ENCODE measurements around the gene SECTM1. TPM values are rescaled to one million over a fixed set of nuclear protein-coding genes. Genes with fewer than 3 reads are reported as not detected.

SECTM1 gene
- total RNA-seq, 2 donors from 2014 or later = not detected

- Mint-ChIP-seq H3K36me3 (ENCODE audit: low read depth) (no peaks in the 10 kb centered on the region), H3K4me3 (peak overlapping the region; percentile 59), H3K4me1 (peaks cover 16% of the 10 kb centered on the region), H3K27ac (no peak overlapping the region), H3K9me3 (peaks cover 14% of the 10 kb centered on the region), H3K27me3 (ENCODE audit: insufficient read depth) (peaks cover 28% of the 10 kb centered on the region)
- peak; percentile 46 for DNase-seq
- no peak for TF ChIP-seq CTCF (conservative IDR thresholded peaks at IDR 0.05)
- Histone ChIP-seq H3K9ac (ENCODE audit: extremely low read depth, low read length, poor library complexity, severe bottlenecking) (peak overlapping the region; percentile 66), H3K27ac (ENCODE audit: low read depth, low read length) (no peak overlapping the region), H3K4me3 (ENCODE audit: low read length) (peak overlapping the region; percentile 85), H3K27me3 (ENCODE audit: control insufficient read depth, insufficient read depth, low read length, poor library complexity, severe bottlenecking) (no peaks in the 10 kb centered on the region), H3K4me1 (ENCODE audit: control insufficient read depth, insufficient read depth, low read length) (no peaks in the 10 kb centered on the region), H3K36me3 (ENCODE audit: control insufficient read depth, insufficient read depth, low read length) (no peaks in the 10 kb centered on the region), H3K9me3 (ENCODE audit: control insufficient read depth, low read length) (peaks cover 9% of the 10 kb centered on the region)
- 92 to 93% methylated on average over 15 to 19 of the region's 19 CpGs for WGBS, 2 experiments (ENCODE audit: insufficient coverage in 1 of 2, insufficient read length in 1 of 2)
These were observed 41.9 kb downstream of the SECTM1 start for GRCh38 chr17:82291582-82292250.

GRCh38 chr17:82287868-82288801 lies 45.4 kb downstream of the SECTM1 start:
- no peak overlapping the region for H3K4me3 Mint-ChIP-seq
- no peak for DNase-seq
- no peaks in the 10 kb centered on the region for H3K36me3 Mint-ChIP-seq (ENCODE audit: low read depth)
- H3K27me3 Mint-ChIP-seq (ENCODE audit: insufficient read depth) = peaks cover 23% of the 10 kb centered on the region
- 89 to 93% methylated on average over 15 to 19 of the region's 19 CpGs for WGBS, 2 experiments (ENCODE audit: insufficient coverage in 1 of 2, insufficient read length in 1 of 2)
- no peak overlapping the region for H3K27ac ChIP-seq (ENCODE audit: low read depth, low read length)
- peaks cover 9% of the 10 kb centered on the region for H3K9me3 ChIP-seq (ENCODE audit: control insufficient read depth, low read length)
- no peak overlapping the region for H3K9ac ChIP-seq (ENCODE audit: extremely low read depth, low read length, poor library complexity, severe bottlenecking)
- H3K36me3 ChIP-seq (ENCODE audit: control insufficient read depth, insufficient read depth, low read length) = no peaks in the 10 kb centered on the region
- peaks cover 8% of the 10 kb centered on the region for H3K4me1 Mint-ChIP-seq
- H3K9me3 Mint-ChIP-seq = peaks cover 15% of the 10 kb centered on the region
- no peak overlapping the region for H3K4me3 ChIP-seq (ENCODE audit: low read length)
- no peaks in the 10 kb centered on the region for H3K4me1 ChIP-seq (ENCODE audit: control insufficient read depth, insufficient read depth, low read length)
- no peaks in the 10 kb centered on the region for H3K27me3 ChIP-seq (ENCODE audit: control insufficient read depth, insufficient read depth, low read length, poor library complexity, severe bottlenecking)
- TF ChIP-seq CTCF (conservative IDR thresholded peaks at IDR 0.05) = no peak
- H3K27ac Mint-ChIP-seq = no peak overlapping the region

GRCh38 chr17:82287013-82287867 lies 46.3 kb downstream of the SECTM1 start:
- no peak for TF ChIP-seq CTCF (conservative IDR thresholded peaks at IDR 0.05)
- H3K9ac ChIP-seq (ENCODE audit: extremely low read depth, low read length, poor library complexity, severe bottlenecking) = no peak overlapping the region
- 95 to 96% methylated on average over 6 to 8 of the region's 9 CpGs for WGBS, 2 experiments (ENCODE audit: insufficient coverage in 1 of 2, insufficient read length in 1 of 2)
- H3K4me3 ChIP-seq (ENCODE audit: low read length) = no peak overlapping the region
- Mint-ChIP-seq H3K4me3 (no peak overlapping the region), H3K36me3 (ENCODE audit: low read depth) (no peaks in the 10 kb centered on the region), H3K27me3 (ENCODE audit: insufficient read depth) (peaks cover 23% of the 10 kb centered on the region), H3K27ac (no peak overlapping the region), H3K4me1 (peaks cover 8% of the 10 kb centered on the region), H3K9me3 (peaks cover 15% of the 10 kb centered on the region)
- no peaks in the 10 kb centered on the region for H3K4me1 ChIP-seq (ENCODE audit: control insufficient read depth, insufficient read depth, low read length)
- H3K9me3 ChIP-seq (ENCODE audit: control insufficient read depth, low read length) = peaks cover 9% of the 10 kb centered on the region
- no peaks in the 10 kb centered on the region for H3K27me3 ChIP-seq (ENCODE audit: control insufficient read depth, insufficient read depth, low read length, poor library complexity, severe bottlenecking)
- DNase-seq = no peak
- H3K27ac ChIP-seq (ENCODE audit: low read depth, low read length) = no peak overlapping the region
- H3K36me3 ChIP-seq (ENCODE audit: control insufficient read depth, insufficient read depth, low read length) = no peaks in the 10 kb centered on the region
